GM20000 (cell line): ENCODE measurements around the gene SASH1.

Experiments
- DNase-seq: peaks from one replicate; pipeline ENCODE4 v3.0.0; 2012; ENCODE audit warnings: low spot score
- TF ChIP-seq, protein P1 (sequence below): IDR thresholded peaks from 2 replicates; pipeline ENCODE4 v1.5.1; 2012; ENCODE audit warnings: mild to moderate bottlenecking, control low read depth; ENCODE audit errors: extremely low read depth, missing control alignments

The SASH1 gene

DNA sequence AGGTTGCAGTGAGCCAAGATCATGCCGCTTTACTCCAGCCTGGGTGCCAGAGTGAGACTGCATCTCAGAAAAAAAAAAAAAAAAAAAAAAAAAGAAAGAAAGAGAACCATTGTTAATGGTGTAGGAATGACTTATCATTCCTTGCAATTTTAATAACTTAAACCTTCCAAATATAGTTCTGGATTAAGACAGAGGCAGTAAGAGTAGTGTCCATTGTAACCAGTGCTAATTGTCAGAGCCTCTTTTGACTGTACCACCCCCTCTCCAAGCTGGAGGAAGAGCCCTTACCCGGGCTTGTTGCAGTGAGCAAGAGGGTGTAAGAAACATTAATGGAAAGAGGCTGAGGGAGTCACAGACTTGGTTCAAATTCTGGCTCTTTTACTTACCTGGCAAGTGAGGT lies 53.8 kb downstream of the SASH1 start:
- TF ChIP-seq, protein P1, sequence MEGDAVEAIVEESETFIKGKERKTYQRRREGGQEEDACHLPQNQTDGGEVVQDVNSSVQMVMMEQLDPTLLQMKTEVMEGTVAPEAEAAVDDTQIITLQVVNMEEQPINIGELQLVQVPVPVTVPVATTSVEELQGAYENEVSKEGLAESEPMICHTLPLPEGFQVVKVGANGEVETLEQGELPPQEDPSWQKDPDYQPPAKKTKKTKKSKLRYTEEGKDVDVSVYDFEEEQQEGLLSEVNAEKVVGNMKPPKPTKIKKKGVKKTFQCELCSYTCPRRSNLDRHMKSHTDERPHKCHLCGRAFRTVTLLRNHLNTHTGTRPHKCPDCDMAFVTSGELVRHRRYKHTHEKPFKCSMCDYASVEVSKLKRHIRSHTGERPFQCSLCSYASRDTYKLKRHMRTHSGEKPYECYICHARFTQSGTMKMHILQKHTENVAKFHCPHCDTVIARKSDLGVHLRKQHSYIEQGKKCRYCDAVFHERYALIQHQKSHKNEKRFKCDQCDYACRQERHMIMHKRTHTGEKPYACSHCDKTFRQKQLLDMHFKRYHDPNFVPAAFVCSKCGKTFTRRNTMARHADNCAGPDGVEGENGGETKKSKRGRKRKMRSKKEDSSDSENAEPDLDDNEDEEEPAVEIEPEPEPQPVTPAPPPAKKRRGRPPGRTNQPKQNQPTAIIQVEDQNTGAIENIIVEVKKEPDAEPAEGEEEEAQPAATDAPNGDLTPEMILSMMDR, result no peak
- DNase-seq, result no peak

- DNase-seq, result no peak
- TF ChIP-seq, protein P1, result no peak
These were observed 54.3 kb downstream of the SASH1 start for GRCh38 chr6:148396926-148397325.

DNA sequence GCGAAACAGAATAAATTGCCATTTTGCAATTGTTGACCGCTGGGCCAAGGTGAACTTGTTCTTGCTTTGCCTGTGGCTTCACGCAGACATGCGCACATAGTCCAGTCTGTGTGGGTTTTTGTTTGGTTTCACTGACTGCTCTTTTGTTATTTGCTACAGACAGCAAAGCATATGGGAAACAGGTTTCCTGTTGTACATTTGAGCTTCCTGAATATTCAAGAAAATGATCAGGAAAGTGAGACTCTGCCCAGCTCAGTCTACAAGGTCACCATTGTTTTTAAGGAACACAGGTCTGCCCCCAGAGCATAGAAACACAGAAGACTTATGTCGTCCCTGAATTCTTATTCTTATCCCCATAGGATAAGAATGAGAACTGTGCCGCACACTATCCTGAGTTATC lies 55.6 kb downstream of the SASH1 start:
- DNase-seq, result no peak
- TF ChIP-seq, protein P1, result no peak

GRCh38 chr6:148398678-148399077 lies 56.0 kb downstream of the SASH1 start:
- no peak for DNase-seq
- TF ChIP-seq, protein P1, result no peak

DNA sequence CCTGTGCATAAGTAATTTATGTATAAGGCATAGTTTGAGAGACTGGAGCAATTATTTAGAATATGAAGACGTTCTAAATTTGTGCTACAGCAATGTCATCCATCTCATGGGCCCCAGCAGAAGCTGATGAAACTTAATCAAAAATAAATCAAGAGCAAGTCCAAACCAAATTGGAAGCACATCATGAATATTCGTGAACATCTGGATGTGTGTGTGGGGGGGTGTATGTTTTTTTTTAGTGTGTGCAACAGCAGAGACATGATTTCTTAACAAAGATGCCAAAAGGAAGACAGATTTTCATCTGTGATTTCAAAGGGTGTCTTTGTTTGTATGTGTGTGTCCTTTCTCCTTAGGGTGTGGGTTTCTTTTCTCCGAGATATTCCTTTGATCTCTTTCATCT lies 58.9 kb downstream of the SASH1 start:
- TF ChIP-seq, protein P1, result no peak
- DNase-seq, result no peak

DNA sequence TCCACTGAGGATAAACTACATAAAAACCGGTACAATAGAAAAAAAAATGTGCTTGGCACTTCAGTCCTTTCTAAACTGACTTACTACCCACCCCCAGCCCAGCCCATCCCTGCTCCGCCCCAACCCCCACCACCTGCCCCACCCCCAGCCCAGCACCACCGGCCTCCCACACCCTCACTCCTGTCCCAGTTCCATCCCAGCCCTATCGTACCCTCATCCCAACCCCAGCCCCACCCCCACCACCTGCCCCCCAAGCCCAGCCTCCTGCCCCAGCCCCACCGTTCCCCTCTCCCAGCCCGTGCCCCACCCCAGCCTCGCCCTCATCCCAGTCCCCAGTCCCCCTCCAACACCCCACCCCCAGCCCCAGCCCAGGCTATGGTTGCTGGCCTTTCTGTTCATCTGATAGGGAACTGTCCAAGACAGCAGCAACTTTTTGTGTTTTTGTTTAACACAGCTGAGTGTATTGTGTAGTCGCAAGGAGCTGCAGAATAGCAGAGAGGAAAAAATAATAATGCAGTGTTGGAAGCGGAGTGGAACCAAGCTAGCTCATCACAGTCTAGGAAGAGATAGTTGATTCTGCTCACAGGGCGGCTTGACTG lies 61.9 kb downstream of the SASH1 start:
- TF ChIP-seq, protein P1, result no peak
- no peak for DNase-seq

GRCh38 chr6:148405894-148406293 lies 63.3 kb downstream of the SASH1 start:
- no peak for DNase-seq

More at GRCh38 chr6:148405894-148406293, 63.3 kb downstream of the SASH1 start:
- TF ChIP-seq, protein P1, result no peak
